Loucy (cell line): ENCODE data around the gene TXLNB.

Experiments used
- H2AFZ ChIP-seq: fragments of 200-600 bp; sonication (generic); 2 replicates; pipeline ENCODE4 v1.6.0; 2016; ENCODE audit warnings: antibody characterized with exemption, mild to moderate bottlenecking, low read length, moderate library complexity
- H3F3A ChIP-seq: fragments of 200-600 bp; 2 replicates; pipeline ENCODE4 v1.6.0; 2016; ENCODE audit warnings: antibody characterized with exemption, low read depth, mild to moderate bottlenecking
- H3K27me3 ChIP-seq: fragments of 200-600 bp; sonication (generic); 2 replicates; pipeline ENCODE4 v1.6.1; 2014; ENCODE audit warnings: low read length, mild to moderate bottlenecking; ENCODE audit not compliant: insufficient read depth, poor library complexity, severe bottlenecking
- H3K36me3 ChIP-seq: fragments of 200-600 bp; sonication (generic); 2 replicates; pipeline ENCODE4 v1.6.1; 2016; ENCODE audit warnings: low read length; ENCODE audit not compliant: insufficient read depth
- H3K4me1 ChIP-seq: fragments of 200-600 bp; sonication (generic); 2 replicates; pipeline ENCODE4 v1.5.1; 2014; ENCODE audit warnings: low read length, mild to moderate bottlenecking; ENCODE audit not compliant: insufficient read depth, poor library complexity, severe bottlenecking
- H3K4me2 ChIP-seq: fragments of 200-600 bp; sonication (generic); 2 replicates; pipeline ENCODE4 v1.6.0; 2014; ENCODE audit warnings: antibody characterized with exemption, low read length, low read depth, mild to moderate bottlenecking; ENCODE audit not compliant: poor library complexity, severe bottlenecking
- H3K4me3 ChIP-seq: fragments of 200-600 bp; sonication (generic); 2 replicates; pipeline ENCODE4 v1.5.1; 2014; ENCODE audit warnings: low read length, mild to moderate bottlenecking, mixed read lengths; ENCODE audit not compliant: poor library complexity, severe bottlenecking
- H3K79me2 ChIP-seq: fragments of 200-600 bp; sonication (generic); 2 replicates; pipeline ENCODE4 v1.6.1; 2014; ENCODE audit warnings: low read length; ENCODE audit not compliant: insufficient read depth
- H3K9ac ChIP-seq: fragments of 200-600 bp; sonication (generic); 2 replicates; pipeline ENCODE4 v1.6.0; 2014; ENCODE audit warnings: mild to moderate bottlenecking, low read depth, low read length, moderate library complexity; ENCODE audit not compliant: poor library complexity, severe bottlenecking
- H3K9me2 ChIP-seq: fragments of 200-600 bp; sonication (generic); replicated peaks from 2 replicates; pipeline ENCODE4 v1.6.1; 2016; ENCODE audit warnings: low read depth, low read length, mixed read lengths
- H3K9me3 ChIP-seq: fragments of 200-600 bp; sonication (generic); 2 replicates; pipeline ENCODE4 v1.6.1; 2014; ENCODE audit warnings: mild to moderate bottlenecking, antibody characterized with exemption, low read length, low read depth; ENCODE audit not compliant: insufficient read depth
- H4K20me1 ChIP-seq: fragments of 200-600 bp; sonication (generic); 2 replicates; pipeline ENCODE4 v1.6.0; 2014; ENCODE audit warnings: antibody characterized with exemption, low read length, mild to moderate bottlenecking; ENCODE audit not compliant: insufficient read depth, poor library complexity, severe bottlenecking
- CTCF ChIP-seq: fragments of 200-600 bp; sonication (generic); conservative IDR thresholded peaks from 2 replicates; pipeline ENCODE4 v1.5.1; 2014; ENCODE audit warnings: mild to moderate bottlenecking, antibody characterized with exemption, low read length
- EZH2phosphoT487 ChIP-seq: fragments of 200-600 bp; IDR thresholded peaks from 2 replicates; pipeline ENCODE4 v1.6.1; 2018; ENCODE audit warnings: antibody characterized with exemption, mild to moderate bottlenecking, moderate library complexity, borderline replicate concordance

The TXLNB gene

GRCh38 chr6:139308936-139309603, 17.3 kb upstream of the TXLNB start:
- Histone ChIP-seq H3K9ac (no peak overlapping the region), H3K4me1 (peaks cover 9% of the 10 kb centered on the region), H3F3A (no peaks in the 10 kb centered on the region), H3K4me2 (no peak overlapping the region), H3K79me2 (no peaks in the 10 kb centered on the region), H3K4me3 (no peak overlapping the region), H2AFZ (0 out of 2 replicates have a peak overlapping the region, but pooled peaks have one; percentile 73), H3K36me3 (no peaks in the 10 kb centered on the region), H3K9me2 (no peaks in the 10 kb centered on the region), H4K20me1 (no peaks in the 10 kb centered on the region), H3K9me3 (no peaks in the 10 kb centered on the region), H3K27me3 (no peaks in the 10 kb centered on the region)
- TF ChIP-seq CTCF (no peak), EZH2phosphoT487 (no peak)

GRCh38 chr6:139308286-139308916, 16.6 kb upstream of the TXLNB start:
- Histone ChIP-seq H3K9me3 (no peaks in the 10 kb centered on the region), H3F3A (no peaks in the 10 kb centered on the region), H2AFZ (peak overlapping the region; percentile 73), H4K20me1 (no peaks in the 10 kb centered on the region), H3K79me2 (no peaks in the 10 kb centered on the region), H3K36me3 (no peaks in the 10 kb centered on the region), H3K27me3 (no peaks in the 10 kb centered on the region), H3K9me2 (no peaks in the 10 kb centered on the region), H3K4me3 (no peak overlapping the region), H3K9ac (no peak overlapping the region), H3K4me1 (peaks cover 9% of the 10 kb centered on the region), H3K4me2 (no peak overlapping the region)
- no peak for TF ChIP-seq CTCF
- TF ChIP-seq EZH2phosphoT487, result no peak

GRCh38 chr6:139306291-139306981, 14.6 kb upstream of the TXLNB start:
- Histone ChIP-seq H3K4me1 (peaks cover 9% of the 10 kb centered on the region), H3K36me3 (no peaks in the 10 kb centered on the region), H3K4me3 (no peak overlapping the region), H4K20me1 (no peaks in the 10 kb centered on the region), H3K9ac (no peak overlapping the region), H3F3A (no peaks in the 10 kb centered on the region), H3K27me3 (no peaks in the 10 kb centered on the region), H2AFZ (no peak overlapping the region), H3K79me2 (no peaks in the 10 kb centered on the region), H3K9me3 (no peaks in the 10 kb centered on the region), H3K9me2 (no peaks in the 10 kb centered on the region), H3K4me2 (no peak overlapping the region)
- TF ChIP-seq CTCF, result no peak
- no peak for TF ChIP-seq EZH2phosphoT487
